ENCODE data around the gene SLC51A. TPM values are rescaled to one million over a fixed set of nuclear protein-coding genes. Genes with fewer than 3 reads are reported as not detected.

SLC51A gene
- total and polyA plus RNA-seq, 2 of the 13 experiments (the other 11 are each of a cell fraction or from before 2014, with no cell fraction given): 4.3 to 48.8 TPM

DNA sequence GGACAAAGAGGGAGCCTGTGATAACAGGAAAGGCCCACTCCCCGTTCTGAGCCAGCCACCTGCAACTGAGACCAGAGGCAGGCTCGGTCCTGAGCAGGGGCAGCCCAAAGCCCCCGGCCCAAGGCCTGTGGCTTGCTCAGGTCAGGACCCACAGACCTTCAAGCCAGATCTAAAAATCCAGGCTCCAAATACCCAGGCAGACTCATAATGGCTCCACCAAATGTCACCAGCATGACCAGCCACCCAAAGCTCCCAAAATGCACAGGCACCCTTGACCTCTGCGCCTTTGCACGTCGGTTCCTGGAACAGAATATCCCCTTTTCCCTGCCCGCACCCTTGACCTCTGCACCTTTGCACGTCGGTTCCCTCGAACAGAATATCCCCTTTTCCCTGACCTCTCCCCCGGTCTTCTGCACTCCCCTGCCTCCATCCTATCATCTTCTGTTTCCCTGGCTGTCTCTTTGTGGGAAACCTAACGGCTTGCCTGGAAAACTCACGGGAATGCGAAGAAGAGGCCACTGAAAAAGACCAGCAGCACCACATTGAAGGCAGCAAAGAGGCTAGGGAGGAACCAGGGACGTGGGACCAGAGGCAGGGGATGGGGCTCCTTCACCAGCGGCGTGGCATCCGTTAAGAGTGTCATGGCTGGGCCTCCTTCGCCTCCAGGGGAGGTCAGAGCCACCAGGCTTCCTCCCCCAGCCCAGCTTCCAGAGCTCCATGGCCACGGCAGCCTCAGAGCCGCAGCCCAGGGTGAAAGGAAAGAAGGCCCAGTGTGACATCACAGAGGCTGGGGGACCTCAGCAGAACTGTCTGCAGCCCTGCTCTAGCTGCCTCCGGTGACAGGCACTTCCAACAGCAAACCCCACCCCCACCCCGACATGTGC, 5.4 kb upstream of the SLC51A start, which contains the start of gene ZDHHC19 (continued):
- TF ChIP-seq ZNF501 (CRISPR knock-in tag; IDR thresholded peaks at IDR 0.05) (0 out of 2 replicates have a peak, but pooled peaks have one; percentile 22), HNF4A (CRISPR knock-in tag; IDR thresholded peaks at IDR 0.05) (0 out of 2 replicates have a peak, but pooled peaks have one; percentile 12), PHF8 (CRISPR knock-in tag; IDR thresholded peaks at IDR 0.05) (no peak), ZMYM2 (CRISPR knock-in tag; IDR thresholded peaks at IDR 0.05) (peak; percentile 83; the same call in 1 of the 2 replicates), ATF1 (CRISPR knock-in tag; IDR thresholded peaks at IDR 0.05) (no peak), IKZF4 (CRISPR knock-in tag; IDR thresholded peaks at IDR 0.05; ENCODE audit: borderline replicate concordance, low read depth, not compliant biosample characterization) (no peak), HDAC1 (CRISPR knock-in tag; IDR thresholded peaks at IDR 0.05) (0 out of 2 replicates have a peak, but pooled peaks have one; percentile 25), NFE2L1 (CRISPR knock-in tag; IDR thresholded peaks at IDR 0.05; ENCODE audit: borderline replicate concordance) (no peak)
- TF ChIP-seq, protein P1, sequence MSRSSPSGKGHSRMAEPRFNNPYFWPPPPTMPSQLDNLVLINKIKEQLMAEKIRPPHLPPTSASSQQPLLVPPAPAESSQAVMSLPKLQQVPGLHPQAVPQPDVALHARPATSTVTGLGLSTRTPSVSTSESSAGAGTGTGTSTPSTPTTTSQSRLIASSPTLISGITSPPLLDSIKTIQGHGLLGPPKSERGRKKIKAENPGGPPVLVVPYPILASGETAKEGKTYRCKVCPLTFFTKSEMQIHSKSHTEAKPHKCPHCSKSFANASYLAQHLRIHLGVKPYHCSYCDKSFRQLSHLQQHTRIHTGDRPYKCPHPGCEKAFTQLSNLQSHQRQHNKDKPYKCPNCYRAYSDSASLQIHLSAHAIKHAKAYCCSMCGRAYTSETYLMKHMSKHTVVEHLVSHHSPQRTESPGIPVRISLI (CRISPR knock-in tag; IDR thresholded peaks at IDR 0.05; ENCODE audit: borderline replicate concordance): no peak
- TF ChIP-seq, protein P2, sequence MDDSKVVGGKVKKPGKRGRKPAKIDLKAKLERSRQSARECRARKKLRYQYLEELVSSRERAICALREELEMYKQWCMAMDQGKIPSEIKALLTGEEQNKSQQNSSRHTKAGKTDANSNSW (CRISPR knock-in tag; IDR thresholded peaks at IDR 0.05; ENCODE audit: borderline replicate concordance): no peak
- TF ChIP-seq, protein P3, sequence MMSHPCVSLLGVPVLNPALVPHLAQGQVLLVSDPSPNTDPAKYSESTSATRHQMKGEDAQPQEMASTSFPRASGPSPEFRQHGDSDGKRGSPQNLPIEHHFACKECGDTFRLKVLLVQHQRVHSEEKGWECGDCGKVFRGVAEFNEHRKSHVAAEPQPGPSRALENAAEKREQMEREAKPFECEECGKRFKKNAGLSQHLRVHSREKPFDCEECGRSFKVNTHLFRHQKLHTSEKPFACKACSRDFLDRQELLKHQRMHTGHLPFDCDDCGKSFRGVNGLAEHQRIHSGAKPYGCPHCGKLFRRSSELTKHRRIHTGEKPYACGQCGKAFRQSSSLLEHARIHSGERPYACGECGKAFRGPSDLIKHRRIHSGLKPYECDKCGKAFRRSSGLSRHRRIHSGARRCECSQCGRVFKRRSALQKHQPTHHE (CRISPR knock-in tag; IDR thresholded peaks at IDR 0.05; ENCODE audit: borderline replicate concordance): no peak
- TF ChIP-seq, protein P4, sequence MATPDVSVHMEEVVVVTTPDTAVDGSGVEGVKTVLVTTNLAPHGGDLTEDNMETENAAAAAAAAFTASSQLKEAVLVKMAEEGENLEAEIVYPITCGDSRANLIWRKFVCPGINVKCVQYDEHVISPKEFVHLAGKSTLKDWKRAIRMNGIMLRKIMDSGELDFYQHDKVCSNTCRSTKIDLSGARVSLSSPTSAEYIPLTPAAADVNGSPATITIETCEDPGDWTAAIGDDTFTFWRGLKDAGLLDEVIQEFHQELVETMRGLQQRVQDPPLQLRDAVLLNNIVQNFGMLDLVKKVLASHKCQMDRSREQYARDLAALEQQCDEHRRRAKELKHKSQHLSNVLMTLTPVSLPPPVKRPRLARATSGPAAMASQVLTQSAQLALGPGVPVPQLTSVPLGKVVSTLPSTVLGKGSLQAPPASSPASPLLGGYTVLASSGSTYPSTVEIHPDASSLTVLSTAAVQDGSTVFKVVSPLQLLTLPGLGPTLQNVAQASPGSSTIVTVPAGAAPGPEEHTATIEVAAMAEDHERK (CRISPR knock-in tag; IDR thresholded peaks at IDR 0.05; ENCODE audit: low read depth): no peak
- TF ChIP-seq, protein P5, sequence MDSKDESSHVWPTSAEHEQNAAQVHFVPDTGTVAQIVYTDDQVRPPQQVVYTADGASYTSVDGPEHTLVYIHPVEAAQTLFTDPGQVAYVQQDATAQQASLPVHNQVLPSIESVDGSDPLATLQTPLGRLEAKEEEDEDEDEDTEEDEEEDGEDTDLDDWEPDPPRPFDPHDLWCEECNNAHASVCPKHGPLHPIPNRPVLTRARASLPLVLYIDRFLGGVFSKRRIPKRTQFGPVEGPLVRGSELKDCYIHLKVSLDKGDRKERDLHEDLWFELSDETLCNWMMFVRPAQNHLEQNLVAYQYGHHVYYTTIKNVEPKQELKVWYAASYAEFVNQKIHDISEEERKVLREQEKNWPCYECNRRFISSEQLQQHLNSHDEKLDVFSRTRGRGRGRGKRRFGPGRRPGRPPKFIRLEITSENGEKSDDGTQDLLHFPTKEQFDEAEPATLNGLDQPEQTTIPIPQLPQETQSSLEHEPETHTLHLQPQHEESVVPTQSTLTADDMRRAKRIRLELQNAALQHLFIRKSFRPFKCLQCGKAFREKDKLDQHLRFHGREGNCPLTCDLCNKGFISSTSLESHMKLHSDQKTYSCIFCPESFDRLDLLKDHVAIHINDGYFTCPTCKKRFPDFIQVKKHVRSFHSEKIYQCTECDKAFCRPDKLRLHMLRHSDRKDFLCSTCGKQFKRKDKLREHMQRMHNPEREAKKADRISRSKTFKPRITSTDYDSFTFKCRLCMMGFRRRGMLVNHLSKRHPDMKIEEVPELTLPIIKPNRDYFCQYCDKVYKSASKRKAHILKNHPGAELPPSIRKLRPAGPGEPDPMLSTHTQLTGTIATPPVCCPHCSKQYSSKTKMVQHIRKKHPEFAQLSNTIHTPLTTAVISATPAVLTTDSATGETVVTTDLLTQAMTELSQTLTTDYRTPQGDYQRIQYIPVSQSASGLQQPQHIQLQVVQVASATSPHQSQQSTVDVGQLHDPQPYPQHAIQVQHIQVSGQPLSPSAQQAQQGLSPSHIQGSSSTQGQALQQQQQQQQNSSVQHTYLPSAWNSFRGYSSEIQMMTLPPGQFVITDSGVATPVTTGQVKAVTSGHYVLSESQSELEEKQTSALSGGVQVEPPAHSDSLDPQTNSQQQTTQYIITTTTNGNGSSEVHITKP (CRISPR knock-in tag; IDR thresholded peaks at IDR 0.05; ENCODE audit: low read depth): no peak
- TF ChIP-seq, protein P6, sequence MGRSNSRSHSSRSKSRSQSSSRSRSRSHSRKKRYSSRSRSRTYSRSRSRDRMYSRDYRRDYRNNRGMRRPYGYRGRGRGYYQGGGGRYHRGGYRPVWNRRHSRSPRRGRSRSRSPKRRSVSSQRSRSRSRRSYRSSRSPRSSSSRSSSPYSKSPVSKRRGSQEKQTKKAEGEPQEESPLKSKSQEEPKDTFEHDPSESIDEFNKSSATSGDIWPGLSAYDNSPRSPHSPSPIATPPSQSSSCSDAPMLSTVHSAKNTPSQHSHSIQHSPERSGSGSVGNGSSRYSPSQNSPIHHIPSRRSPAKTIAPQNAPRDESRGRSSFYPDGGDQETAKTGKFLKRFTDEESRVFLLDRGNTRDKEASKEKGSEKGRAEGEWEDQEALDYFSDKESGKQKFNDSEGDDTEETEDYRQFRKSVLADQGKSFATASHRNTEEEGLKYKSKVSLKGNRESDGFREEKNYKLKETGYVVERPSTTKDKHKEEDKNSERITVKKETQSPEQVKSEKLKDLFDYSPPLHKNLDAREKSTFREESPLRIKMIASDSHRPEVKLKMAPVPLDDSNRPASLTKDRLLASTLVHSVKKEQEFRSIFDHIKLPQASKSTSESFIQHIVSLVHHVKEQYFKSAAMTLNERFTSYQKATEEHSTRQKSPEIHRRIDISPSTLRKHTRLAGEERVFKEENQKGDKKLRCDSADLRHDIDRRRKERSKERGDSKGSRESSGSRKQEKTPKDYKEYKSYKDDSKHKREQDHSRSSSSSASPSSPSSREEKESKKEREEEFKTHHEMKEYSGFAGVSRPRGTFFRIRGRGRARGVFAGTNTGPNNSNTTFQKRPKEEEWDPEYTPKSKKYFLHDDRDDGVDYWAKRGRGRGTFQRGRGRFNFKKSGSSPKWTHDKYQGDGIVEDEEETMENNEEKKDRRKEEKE (IDR thresholded peaks at IDR 0.05): no peak
- TF ChIP-seq, protein P7, sequence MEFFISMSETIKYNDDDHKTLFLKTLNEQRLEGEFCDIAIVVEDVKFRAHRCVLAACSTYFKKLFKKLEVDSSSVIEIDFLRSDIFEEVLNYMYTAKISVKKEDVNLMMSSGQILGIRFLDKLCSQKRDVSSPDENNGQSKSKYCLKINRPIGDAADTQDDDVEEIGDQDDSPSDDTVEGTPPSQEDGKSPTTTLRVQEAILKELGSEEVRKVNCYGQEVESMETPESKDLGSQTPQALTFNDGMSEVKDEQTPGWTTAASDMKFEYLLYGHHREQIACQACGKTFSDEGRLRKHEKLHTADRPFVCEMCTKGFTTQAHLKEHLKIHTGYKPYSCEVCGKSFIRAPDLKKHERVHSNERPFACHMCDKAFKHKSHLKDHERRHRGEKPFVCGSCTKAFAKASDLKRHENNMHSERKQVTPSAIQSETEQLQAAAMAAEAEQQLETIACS (CRISPR knock-in tag; IDR thresholded peaks at IDR 0.05): no peak
